ENCODE data around the gene BCAS3. TPM values are rescaled to one million over a fixed set of nuclear protein-coding genes. Genes with fewer than 3 reads are reported as not detected.

The BCAS3 gene
- total RNA-seq, 4 donors from 2014 or later: 18.7 to 37.8 (median 24.9) TPM

- no peak for TF ChIP-seq CTCF (IDR thresholded peaks at IDR 0.05)
- ATAC-seq (ENCODE audit: low FRiP score) (no peak), DNase-seq (ENCODE audit: low spot score) (no peak)
Observed at GRCh38 chr17:61422116-61422799, 744.6 kb downstream of the BCAS3 start.

- no peak for DNase-seq (ENCODE audit: low spot score)
- ATAC-seq (ENCODE audit: low FRiP score): no peak
Observed at GRCh38 chr17:61422869-61423268, 745.2 kb downstream of the BCAS3 start.

GRCh38 chr17:61423967-61424649, 746.5 kb downstream of the BCAS3 start:
- DNase-seq (ENCODE audit: low spot score) (no peak), ATAC-seq (ENCODE audit: low FRiP score) (no peak)
- TF ChIP-seq CTCF (IDR thresholded peaks at IDR 0.05): no peak

More at GRCh38 chr17:61422869-61423268, 745.2 kb downstream of the BCAS3 start:
- TF ChIP-seq CTCF (IDR thresholded peaks at IDR 0.05): no peak

- ATAC-seq (ENCODE audit: low FRiP score) (no peak), DNase-seq (ENCODE audit: low spot score) (no peak)
- no peak for TF ChIP-seq CTCF (IDR thresholded peaks at IDR 0.05)
Observed at GRCh38 chr17:61425682-61426481, 748.2 kb downstream of the BCAS3 start.

- ATAC-seq (ENCODE audit: low FRiP score) (no peak), DNase-seq (ENCODE audit: low spot score) (no peak)
Observed at GRCh38 chr17:61426482-61427304, 749.0 kb downstream of the BCAS3 start.

More at GRCh38 chr17:61426482-61427304, 749.0 kb downstream of the BCAS3 start:
- TF ChIP-seq CTCF (IDR thresholded peaks at IDR 0.05): no peak
